ENCODE measurements around the gene SLCO1C1. TPM values are rescaled to one million over a fixed set of nuclear protein-coding genes. Genes with fewer than 3 reads are reported as not detected.

Gene SLCO1C1
- total and polyA plus RNA-seq, 2 of the 4 experiments (the other 2 are of a cell fraction): not detected

DNA sequence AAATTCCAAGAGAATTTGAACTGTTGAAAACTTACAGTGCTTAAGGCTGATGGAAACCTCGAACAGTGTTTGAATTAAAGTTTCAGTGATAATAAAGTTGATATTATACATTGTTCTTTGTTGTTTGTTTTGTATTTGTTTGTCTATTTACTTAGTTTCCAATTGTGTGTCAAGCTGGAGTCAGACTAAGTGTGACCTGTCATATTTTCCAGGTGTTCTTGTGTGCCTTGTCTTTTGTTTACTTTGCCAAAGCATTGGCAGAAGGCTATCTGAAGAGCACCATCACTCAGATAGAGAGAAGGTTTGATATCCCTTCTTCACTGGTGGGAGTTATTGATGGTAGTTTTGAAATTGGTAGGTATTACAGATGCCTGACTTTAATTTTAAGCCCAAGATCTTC is 6.0 kb downstream of the SLCO1C1 start:
- H3K4ac ChIP-seq (ENCODE audit: low read depth, low read length): no peak overlapping the region
- no peak for DNase-seq
- no peak overlapping the region for H3K4me2 ChIP-seq (ENCODE audit: low read depth, low read length)
- H3K27ac ChIP-seq (ENCODE audit: insufficient read depth, low read length): no peak overlapping the region
- no peak overlapping the region for H3K4me3 ChIP-seq (ENCODE audit: insufficient read depth, low read depth, low read length)
- H3K36me3 ChIP-seq (ENCODE audit: control insufficient read depth, insufficient read depth, low read length): no peaks in the 10 kb centered on the region
- no peak overlapping the region for H2AK9ac ChIP-seq (replicated peaks; ENCODE audit: low read depth, low read length, poor library complexity)
- ChIA-PET CTCF (no interaction called here), POLR2A (ENCODE audit: unreplicated experiment) (no interaction called here)
- intact Hi-C loops (cut with micrococcal nuclease): no loop called here
- TF ChIP-seq RCOR1 (IDR thresholded peaks at IDR 0.05; ENCODE audit: insufficient replicate concordance, low read length) (no peak), FOS (IDR thresholded peaks at IDR 0.05; ENCODE audit: low read depth, low read length) (no peak), RAD21 (IDR thresholded peaks at IDR 0.05; ENCODE audit: low read length) (no peak), RFX5 (IDR thresholded peaks at IDR 0.05; ENCODE audit: low read depth, low read length) (no peak), MAFK (IDR thresholded peaks at IDR 0.05; ENCODE audit: low read depth, low read length) (no peak)
- H3K18ac ChIP-seq (ENCODE audit: low read depth, low read length): no peak overlapping the region
- no peak overlapping the region for H2BK120ac ChIP-seq (ENCODE audit: low read depth, low read length)
- ATAC-seq (ENCODE audit: low read depth): no peak
- H4K20me1 ChIP-seq (ENCODE audit: insufficient read depth, low read length): no peaks in the 10 kb centered on the region
- no peaks in the 10 kb centered on the region for H3K27me3 ChIP-seq (ENCODE audit: control insufficient read depth, insufficient read depth, low read length)
- H3K4me1 ChIP-seq (ENCODE audit: control insufficient read depth, insufficient read depth, low read length): no peaks in the 10 kb centered on the region
- WGBS, 2 experiments (ENCODE audit: extremely low coverage in 2 of 2, insufficient read length in 1 of 2): no CpG with 5 or more reads among the region's 1 CpG
- H2AFZ ChIP-seq (replicated peaks; ENCODE audit: low read length, poor library complexity): no peak overlapping the region
- no peak overlapping the region for H4K5ac ChIP-seq (ENCODE audit: low read depth, low read length)
- in situ Hi-C loops (cut with MboI; ENCODE audit: low sequenced_read_pairs): no loop called here
- H3K9me1 ChIP-seq (ENCODE audit: insufficient read depth, low read length): no peaks in the 10 kb centered on the region
- no peak overlapping the region for H2AK5ac ChIP-seq (ENCODE audit: low read depth, low read length)
- dilution Hi-C loops (cut with HindIII; ENCODE audit: low sequenced_read_pairs, unreplicated experiment): no loop called here
- H3K9me3 ChIP-seq (ENCODE audit: control insufficient read depth, insufficient read depth, low read length): no peaks in the 10 kb centered on the region
- BruUV-seq (replicated peaks): no TSS peak
- no peak overlapping the region for H3K56ac ChIP-seq (ENCODE audit: extremely low read depth, insufficient read depth, low read length)
- no peaks in the 10 kb centered on the region for H3K79me1 ChIP-seq (ENCODE audit: low read depth in 1 of 2, low read length in 2 of 2)
- no peak overlapping the region for H3K14ac ChIP-seq (replicated peaks; ENCODE audit: low read depth, low read length)
- H3K23ac ChIP-seq (ENCODE audit: low read depth, low read length): no peak overlapping the region
- no peak overlapping the region for H3K9ac ChIP-seq (ENCODE audit: low read depth, low read length)
- no peak overlapping the region for H2BK5ac ChIP-seq (ENCODE audit: low read depth, low read length, poor library complexity, severe bottlenecking)
- H4K8ac ChIP-seq (ENCODE audit: low read depth in 2 of 2, low read length in 2 of 2): no peak overlapping the region
- H2BK20ac ChIP-seq (ENCODE audit: low read depth, low read length): no peak overlapping the region
- no peak overlapping the region for H2BK15ac ChIP-seq (ENCODE audit: low read depth, low read length)
- no peak overlapping the region for H4K91ac ChIP-seq (ENCODE audit: insufficient read depth, low read depth, low read length)

Measured in IMR-90 (cell line).